Fibroblast of skin of abdomen (primary cell): ENCODE measurements around the gene RBM28. TPM values are rescaled to one million over a fixed set of nuclear protein-coding genes. Genes with fewer than 3 reads are reported as not detected.

ENCODE experiments used
- DNase-seq: peaks from one replicate; pipeline ENCODE4 v3.0.0-alpha.2; 2013
- polyA plus RNA-seq, 2 experiments: library from polyadenylated mRNA; unstranded; fragments of 120-200 nt; gene quantifications; one replicate each; pipeline ENCODE4 v1.2.1, GENCODE V29; 2013; ENCODE audit not compliant: insufficient read length in 2 of 2

RBM28 gene
- 33.7 TPM for polyA plus RNA-seq (2013, experiment 1 of 2; ENCODE audit: insufficient read length)
- polyA plus RNA-seq (2013, experiment 2 of 2; ENCODE audit: insufficient read length), result 31.6 TPM

GRCh38 chr7:128343554-128344430 lies at the start of gene RBM28:
TSS of gene RBM28 (minus strand) at chr7:128343908. CDS start at chr7:128343793, 115 bp downstream.
- peak; percentile 93 for DNase-seq

DNA sequence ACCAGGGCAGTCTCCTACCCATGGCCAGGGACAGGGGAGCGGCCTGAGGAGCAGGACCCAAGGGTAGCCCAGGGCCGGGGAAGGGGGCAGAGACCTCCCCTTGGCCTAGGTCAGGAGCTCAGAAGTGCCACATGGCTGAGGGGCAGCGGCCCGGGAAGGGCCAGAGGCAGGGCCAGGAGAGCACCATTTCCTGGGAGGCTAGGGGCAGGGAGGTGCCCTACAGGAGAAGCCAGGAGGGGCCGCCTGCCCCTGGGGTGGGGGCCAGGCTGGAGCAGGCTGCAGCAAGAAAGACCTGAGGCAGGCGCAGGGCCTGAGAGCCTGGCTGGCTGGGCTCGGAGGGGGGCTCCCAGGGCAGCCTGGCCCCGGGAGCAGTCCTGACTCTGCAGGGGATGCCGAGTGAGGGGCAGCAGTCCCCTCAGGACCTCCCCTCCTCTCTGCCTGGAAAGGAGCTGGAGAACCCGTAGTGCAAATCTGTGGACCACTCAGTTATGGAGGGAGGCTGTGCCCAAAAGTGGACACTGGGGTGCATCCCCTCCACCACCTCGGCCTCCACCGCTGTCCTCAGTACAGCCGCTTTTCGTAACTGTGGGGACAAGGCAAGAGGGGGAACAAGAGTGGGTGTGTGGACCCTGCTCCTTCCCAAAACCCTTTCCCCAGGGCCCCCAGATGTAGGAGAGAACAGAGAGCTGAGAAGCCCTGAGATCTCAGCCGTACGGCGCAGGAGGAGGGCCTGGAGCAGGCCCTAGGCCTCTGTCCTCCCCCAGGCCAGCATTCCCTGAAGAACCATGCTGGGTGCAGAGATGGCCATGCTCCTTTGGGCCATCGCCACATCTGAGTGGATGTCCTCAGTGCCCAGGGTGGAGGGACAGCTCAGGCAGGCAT lies 49.0 kb upstream of the RBM28 start:
- DNase-seq, result no peak

DNA sequence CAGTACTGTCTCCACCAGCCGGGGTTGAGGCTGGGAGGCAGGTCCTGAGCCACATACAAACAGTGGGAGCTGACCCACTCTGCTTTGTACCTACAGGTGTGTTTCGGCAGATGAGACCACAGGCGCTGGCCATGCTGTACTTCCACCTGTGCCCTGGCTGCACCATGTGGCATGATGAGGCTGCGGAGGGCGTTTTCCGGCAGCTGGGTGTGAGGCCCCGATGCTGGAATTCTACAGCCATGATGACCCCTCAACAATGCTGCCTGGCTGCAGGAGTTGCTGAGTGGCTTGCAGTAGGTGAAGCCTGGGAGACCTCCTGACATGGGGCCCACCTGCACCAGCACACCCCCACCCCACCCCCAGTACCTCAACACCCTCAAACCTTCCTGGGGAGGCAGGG lies 48.1 kb upstream of the RBM28 start:
- no peak for DNase-seq

DNA sequence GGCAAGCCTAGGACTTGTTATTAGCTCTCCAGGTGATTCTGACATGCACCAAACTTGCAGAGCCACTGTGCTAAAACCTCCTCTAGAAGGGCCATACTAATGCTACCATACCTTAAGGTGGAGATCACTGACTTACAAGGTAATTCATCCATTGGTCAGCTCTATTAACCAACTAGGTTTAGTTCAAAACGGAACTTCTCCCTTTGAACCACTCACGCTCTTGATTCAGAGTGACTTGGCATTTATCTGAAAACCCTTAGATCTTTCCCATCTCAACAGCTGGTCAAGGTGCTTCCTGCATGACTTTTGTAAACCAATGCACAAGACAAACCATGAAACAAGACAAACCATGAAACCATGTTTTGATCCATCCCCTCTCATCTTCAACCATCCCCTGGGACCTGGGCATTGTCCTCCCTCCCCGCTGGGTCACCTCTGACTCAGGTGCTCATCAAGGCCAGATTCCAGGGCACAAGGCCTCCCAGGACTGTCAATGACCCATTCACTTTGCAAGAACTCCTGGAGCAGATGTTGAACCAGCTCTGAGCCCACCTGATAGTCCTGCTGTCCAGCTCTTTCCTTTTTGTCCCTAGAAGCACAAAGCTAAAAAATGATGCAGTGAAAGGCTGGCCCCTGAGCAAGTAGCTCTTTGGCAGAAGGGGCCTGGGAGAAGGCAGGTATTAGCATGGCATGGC lies 47.3 kb upstream of the RBM28 start:
- DNase-seq, result no peak

GRCh38 chr7:128389618-128390329 lies 46.1 kb upstream of the RBM28 start:
- DNase-seq, result no peak

GRCh38 chr7:128389085-128389617 lies 45.4 kb upstream of the RBM28 start:
- DNase-seq, result no peak

DNA sequence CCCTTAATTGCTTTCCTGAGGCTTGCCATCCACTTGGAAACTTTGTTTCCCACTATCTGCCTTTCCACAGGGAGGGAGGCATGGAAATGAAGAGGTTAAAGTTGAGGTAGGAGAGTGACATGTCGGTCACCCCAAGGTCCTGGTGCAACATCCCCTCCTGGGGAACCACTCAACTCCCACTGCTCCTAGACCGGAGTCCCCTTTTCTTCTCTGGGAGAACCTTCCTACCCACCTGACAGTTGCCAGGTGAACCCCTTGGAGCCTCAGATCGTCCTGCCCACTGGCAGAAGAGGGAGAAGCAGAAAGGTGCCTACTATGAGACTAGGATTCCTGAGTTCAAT lies 44.4 kb upstream of the RBM28 start:
- DNase-seq, result no peak

- peak; percentile 68 for DNase-seq
Measured at GRCh38 chr7:128387216-128388144, 43.8 kb upstream of the RBM28 start.

DNA sequence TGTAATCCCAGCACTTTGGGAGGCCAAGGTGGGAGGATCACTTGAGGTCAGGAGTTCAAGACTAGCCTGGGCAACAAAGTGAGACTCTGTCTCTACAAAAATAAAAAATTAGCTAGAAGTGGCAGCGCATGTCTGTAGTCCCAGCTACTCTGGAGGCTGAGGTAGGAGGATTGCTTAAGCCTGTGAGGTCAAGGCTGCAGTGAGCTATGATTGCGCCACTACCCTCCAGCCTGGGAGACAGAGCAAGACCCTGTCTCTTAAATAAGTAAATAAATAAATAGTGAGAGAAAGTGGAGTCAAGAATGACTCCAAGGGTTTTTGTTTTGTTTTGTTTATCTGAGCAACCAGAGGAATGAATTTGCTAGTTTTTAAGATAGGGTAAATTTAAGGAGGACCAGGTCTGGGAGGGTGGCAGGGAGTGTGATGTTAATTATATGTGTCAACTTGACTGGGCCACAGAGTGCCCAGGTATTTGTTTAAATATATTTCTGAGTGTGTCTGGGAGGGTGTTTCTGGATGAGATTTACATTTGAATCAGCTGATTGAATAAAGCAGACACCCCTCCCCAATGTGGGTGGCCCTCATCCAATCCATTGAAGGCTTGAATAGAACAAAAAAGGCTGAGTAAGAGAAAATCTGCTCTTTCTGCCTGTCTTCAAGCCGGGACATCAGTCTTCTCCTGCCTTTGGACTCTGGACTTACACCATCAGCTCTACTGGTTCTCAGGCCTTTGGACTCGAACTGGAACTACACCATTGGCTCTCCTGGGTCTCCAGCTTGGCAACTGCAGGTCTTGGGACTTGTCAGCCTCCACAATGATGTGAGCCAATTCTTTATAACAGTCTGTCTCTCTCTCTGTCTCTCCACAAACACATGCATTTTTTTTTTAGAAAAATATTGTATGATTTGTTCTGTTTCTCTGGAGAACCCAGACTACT lies 42.5 kb upstream of the RBM28 start:
- DNase-seq, result no peak

DNA sequence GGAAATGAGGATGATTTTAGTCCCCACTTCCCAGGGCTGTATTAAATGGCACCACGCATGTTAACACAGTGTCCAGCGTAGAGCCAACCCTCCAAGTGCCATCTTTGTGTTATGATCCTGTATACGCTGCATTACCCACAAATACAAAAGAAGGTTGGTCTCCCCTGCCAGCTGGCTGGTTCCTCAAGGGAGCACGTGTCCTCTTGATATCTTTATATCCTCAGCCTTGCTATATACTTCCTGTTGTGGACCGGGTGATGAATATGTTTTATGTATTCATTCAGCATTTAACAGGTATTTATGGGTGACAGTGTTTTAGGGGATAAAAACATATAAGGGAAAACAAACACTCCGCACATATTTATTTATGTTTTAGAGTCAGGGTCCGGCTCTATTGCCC lies 41.0 kb upstream of the RBM28 start:
- no peak for DNase-seq

- no peak for DNase-seq
Measured at GRCh38 chr7:128383776-128384175, 40.1 kb upstream of the RBM28 start.

- no peak for DNase-seq
Measured at GRCh38 chr7:128381161-128381821, 37.6 kb upstream of the RBM28 start.

GRCh38 chr7:128380483-128381106 lies 36.9 kb upstream of the RBM28 start:
- DNase-seq, result no peak

- no peak for DNase-seq
Measured at GRCh38 chr7:128379900-128380479, 36.3 kb upstream of the RBM28 start.

DNA sequence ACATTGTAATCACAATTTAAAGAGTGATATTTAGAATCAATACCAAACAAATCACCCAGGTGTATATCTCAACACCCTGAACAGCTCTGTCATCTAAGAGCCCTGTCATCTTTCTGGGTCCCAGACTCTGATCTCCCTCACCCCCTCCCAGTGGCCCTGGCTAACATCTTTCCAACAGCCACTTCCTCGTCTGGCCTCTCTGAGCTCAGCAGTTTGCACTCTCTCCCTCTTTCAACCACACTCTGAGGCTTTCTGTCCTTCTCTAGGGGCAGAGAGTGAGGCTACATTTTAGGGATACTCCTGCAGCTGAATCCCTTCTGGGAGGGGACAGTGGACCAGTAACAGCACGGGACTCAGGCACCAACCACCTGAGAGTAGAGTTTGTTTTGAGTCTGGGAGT lies 34.9 kb upstream of the RBM28 start:
- no peak for DNase-seq

DNA sequence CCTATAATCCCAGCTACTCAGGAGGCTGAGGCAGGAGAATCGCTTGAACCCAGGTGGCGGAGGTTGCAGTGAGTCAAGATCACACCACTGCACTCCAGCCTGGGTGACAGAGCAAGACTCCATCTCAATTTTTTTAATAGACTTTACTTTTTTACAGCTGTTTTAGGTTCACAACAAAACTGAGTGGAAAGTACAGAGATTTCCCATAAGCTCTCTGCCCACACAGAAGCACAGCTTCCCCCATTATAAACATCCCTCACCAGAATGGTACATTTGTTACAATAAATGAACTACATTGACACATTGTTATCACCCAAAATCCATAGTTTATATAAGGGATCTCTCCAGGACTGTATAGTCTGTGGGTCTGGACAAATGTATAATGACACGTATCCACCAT lies 32.4 kb upstream of the RBM28 start:
- no peak for DNase-seq

- no peak for DNase-seq
Measured at GRCh38 chr7:128374041-128374440, 30.3 kb upstream of the RBM28 start.

DNA sequence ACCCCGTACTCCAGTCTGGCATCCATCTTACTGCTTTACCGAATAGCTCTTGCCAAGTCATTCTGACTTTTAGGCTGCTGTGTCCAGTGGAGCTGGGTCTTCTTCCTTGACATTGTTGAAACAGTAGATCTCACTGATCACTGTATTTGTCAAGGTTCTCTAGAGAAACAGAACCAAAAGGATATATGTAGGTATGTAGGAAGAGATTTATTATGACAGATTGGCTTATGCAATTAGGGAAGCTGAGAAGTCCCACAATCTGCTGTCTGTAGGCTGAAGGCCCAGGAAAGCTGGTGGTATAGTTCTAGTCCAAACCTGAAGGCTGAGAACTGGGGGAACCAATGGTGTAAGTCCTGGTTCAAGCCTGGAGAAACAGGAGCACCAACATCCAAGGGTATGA lies 29.9 kb upstream of the RBM28 start:
- DNase-seq, result no peak
